Measurements from ENCODE around the gene NT5DC4.
"Not testable (repeated sequence)": the region's sequence is repeated elsewhere in the genome, so short reads cannot be mapped to it uniquely, and the experiment has no call there.

NT5DC4 gene

DNA sequence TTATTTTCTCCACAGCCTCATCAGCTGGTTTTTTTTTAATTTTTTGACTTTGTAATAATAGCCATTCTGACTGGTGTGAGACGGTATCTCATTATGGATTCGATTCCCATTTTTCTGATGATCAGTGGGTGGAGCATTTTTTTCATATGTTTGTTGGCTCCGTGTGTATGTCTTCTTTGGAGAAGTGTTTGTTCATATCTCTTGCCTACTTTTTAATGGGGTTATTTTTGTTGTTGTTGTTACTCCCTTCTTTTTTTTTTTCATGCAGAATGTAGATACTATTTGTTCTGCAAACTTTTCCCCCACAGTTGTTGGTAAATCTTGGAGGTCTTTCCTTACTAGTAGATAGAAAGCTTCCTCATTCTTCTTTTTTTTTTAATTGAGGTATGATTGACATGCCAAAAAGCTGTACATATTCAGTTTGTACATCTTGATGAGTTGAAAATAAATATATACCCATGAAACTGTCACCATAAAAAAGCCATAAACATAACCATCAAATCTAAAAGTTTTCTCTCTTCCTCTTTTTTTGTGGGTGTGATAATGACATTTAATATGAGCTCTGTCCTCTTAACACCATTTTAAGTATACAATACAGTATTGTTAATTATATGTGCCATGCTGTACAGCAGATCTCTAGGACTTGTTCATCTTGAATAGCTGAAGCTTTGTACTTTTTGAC lies 21.8 kb upstream of the NT5DC4 start:
- no peak for DNase-seq (ENCODE audit: low read depth)
- H3K4me3 ChIP-seq (ENCODE audit: low read depth, low read length), result no peak overlapping the region

DNA sequence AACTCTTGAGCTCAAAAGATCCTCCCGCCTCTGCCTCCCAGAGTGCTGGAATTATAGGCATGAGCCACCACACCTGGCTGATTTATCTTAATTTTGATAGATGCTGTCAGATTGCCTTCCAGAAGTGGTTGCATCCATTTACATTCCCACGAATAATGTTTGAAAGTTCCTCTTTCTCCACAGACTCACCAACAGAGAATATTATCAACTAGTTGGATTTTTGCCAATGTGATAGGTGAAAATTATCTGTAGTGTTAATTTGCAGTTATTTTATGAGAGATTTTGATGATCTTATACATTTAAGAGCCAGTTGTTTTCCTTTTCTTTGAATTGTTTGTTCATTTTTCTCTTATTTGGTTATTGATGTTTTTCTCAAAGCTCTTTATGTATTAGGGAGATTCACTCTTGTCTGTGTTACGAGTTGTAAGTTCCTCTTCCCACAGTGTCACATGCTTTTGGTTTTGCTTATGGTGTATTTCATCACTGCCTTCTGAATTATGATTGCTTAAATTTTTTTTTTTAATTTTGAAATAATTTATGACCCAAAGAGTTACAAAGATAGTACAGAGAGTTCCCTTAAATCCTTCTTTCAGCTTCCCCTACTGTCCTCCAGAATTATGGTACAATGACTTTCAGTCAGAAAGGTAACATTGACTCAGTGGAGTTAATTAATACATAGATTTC lies 20.7 kb upstream of the NT5DC4 start:
- DNase-seq (ENCODE audit: low read depth), result no peak
- no peak overlapping the region for H3K4me3 ChIP-seq (ENCODE audit: low read depth, low read length)

DNA sequence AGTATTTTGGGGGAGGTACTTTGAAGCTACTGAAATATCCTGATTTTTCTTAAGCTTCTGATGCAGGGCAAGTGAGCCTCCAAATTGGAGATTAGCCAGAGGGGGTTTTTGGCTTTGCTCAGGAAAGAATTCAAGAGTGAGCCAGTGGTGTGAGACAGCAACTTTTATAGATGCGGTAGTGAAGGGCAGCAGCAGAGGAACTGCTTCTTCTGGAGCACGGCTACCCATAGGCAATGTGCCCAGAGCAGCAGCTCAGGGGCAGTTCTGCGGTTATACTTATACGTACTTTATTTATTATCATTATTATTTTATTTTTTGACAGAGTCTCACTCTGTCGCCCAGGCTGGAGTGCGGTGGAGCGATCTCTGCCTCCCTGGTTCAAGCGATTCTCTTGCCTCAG lies 19.8 kb upstream of the NT5DC4 start:
- no peak for DNase-seq (ENCODE audit: low read depth)
- H3K4me3 ChIP-seq (ENCODE audit: low read depth, low read length), result no peak overlapping the region

DNA sequence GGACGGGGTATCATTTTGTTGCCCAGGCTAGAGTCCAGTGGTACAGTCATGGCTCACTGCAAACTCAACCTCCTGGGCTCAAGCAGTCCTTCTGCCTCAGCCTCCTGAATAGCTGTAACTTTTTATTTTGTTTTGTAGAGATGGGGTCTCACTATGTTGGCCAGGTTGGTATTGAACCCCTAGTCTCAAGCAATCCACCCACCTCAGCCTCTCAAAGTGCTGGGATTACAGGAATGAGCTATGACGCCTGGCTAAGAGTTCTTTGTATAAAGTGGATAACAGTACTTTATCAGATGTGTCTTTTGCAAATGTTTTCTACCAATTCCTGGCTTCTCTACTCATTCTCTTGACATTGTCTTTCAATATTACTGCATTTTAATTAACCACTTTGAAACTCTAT lies 17.1 kb upstream of the NT5DC4 start:
- H3K4me3 ChIP-seq (ENCODE audit: low read depth, low read length), result no peak overlapping the region
- DNase-seq (ENCODE audit: low read depth), result no peak

DNA sequence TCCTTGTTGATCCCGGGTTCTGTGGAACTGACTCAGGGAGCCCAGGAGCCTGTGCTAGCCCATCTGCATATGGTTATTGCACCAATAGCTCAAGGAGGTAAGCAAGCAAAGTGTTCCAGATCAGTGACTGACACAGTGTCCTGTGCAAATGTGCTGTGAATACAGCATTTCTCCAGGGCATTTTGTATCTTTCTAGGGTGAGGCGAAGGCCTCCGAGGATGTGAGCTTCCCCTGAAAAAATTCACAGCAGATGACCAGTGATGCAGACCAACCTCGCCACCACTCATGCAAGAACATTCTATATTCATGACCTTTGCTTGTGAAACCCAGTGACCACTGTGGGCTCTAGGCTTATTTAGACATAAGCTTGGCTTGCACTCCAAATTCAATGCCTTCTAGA lies 15.2 kb upstream of the NT5DC4 start:
- no peak for DNase-seq (ENCODE audit: low read depth)
- H3K4me3 ChIP-seq (ENCODE audit: low read depth, low read length), result no peak overlapping the region

DNA sequence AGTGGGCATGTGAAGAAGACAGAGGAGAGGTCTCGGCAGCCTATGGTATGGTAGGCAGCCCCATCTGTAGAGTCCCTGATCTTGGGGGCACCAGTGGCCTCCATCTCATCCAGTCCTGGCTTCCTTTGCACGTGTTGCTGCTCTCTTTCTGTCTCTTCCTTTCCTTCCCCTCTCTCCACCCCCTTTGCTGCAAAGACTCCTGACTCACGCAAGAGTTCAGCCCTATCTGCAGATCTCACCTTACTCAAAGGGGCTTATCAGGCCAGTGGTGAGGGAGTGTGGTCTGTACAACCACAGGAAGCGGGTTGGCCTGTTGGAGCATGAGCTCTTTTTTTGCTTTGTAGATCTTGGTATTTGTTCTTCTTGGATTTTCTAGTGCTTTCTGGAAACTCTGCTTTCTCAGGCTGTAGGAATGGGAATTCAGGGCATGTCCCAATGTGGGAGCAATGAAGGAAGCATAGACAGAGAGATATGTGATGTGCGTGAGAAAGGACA lies 14.6 kb upstream of the NT5DC4 start:
- no peak overlapping the region for H3K4me3 ChIP-seq (ENCODE audit: low read depth, low read length)
- no peak for DNase-seq (ENCODE audit: low read depth)

DNA sequence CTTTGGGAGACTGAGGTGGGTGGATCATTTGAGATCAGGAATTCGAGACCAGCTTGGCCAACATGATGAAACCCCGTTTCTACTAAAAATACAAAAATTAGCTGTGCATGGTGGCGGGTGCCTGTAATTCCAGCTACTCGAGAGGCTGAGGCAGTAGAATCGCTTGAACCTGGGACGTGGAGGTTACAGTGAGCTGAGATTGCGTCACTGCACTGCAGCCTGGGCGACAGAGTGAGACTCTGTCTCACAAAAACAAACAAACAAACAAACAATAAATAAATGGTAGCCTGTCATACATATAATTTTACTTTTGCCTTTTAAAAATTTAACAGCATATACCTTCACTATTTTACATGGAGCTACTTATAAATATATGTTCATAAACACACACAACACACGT lies 13.9 kb upstream of the NT5DC4 start:
- not testable (repeated sequence) for DNase-seq (ENCODE audit: low read depth); H3K4me3 ChIP-seq (ENCODE audit: low read depth, low read length)

DNA sequence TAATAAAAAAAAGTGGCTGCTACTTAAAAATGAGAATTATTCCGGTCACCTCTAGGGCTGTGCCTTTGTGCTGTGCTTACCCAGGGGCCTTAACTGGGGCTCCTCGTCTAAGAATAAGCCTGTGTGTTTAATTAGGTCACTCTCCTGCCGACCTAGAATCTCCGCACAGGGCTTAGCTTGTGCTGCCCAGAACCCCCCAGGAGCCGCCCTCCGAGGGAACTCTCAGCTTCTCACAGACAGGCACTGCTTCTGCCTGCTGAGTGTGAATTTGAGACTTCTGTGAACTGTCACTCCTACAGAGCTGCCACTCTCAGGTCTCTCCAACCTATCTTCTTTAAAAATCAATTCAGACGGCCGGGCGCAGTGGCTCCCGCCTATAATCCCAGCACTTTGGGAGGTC lies 11.9 kb upstream of the NT5DC4 start:
- no peak for DNase-seq (ENCODE audit: low read depth)
- no peak overlapping the region for H3K4me3 ChIP-seq (ENCODE audit: low read depth, low read length)

DNA sequence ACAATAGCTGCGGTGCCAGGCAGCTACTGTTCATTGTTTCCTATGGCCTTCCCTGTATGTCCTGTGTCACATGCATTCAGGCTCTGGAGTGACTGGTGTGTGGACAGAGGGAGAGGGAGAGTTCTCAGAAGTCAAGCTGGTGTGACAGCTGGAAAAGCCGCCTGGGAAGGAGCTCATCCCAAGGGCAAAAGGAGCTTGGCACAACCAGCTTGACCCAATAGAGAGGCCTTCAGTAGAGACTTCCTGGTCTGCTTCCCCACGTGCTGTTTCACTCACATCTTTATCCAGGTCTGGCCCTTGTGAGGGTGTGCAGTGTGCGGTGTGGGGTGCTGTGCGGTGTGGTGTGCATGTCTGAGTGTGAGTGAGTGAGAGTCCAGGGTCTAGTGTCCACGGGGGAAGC lies 11.1 kb upstream of the NT5DC4 start:
- H3K4me3 ChIP-seq (ENCODE audit: low read depth, low read length), result no peak overlapping the region
- DNase-seq (ENCODE audit: low read depth), result no peak

DNA sequence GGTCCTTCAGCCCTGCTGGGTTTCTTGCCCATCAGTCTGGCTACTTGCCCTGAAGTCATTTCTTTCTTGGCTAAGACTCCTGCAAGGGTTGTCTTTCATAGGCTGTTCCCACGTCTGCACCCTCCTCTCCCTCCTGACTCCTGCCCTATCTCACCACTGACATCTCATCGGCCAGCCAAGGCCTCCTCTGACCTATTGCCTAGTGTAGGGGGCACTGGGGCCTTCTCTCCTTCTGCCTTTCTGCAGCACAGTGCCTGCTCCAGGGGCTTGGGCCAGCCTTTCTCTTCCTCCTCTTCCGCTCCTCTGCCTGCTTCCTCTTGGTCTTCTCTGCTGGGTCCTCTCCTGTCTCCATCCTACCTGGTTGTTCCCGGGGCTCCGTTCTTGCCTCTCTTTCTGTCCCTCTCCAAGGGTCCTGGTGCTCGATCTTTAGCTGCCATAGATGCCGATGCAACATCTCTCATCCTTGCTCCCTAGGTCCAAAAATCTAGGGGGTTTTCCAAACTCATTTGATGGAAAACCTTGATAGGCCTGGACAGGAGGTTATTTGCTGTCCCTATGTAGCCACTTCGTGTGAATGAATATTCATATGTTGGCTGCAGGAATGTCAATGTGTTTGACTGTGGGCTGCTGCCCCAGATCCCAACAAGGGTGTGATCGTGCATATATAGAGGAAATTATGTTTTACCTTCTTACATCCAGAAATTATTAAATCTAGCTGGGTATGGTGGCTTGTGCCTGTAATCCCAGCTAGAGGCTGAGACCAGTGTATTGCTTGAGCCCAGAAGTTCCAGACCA lies 9.7 kb upstream of the NT5DC4 start:
- no peak overlapping the region for H3K4me3 ChIP-seq (ENCODE audit: low read depth, low read length)
- DNase-seq (ENCODE audit: low read depth), result no peak

DNA sequence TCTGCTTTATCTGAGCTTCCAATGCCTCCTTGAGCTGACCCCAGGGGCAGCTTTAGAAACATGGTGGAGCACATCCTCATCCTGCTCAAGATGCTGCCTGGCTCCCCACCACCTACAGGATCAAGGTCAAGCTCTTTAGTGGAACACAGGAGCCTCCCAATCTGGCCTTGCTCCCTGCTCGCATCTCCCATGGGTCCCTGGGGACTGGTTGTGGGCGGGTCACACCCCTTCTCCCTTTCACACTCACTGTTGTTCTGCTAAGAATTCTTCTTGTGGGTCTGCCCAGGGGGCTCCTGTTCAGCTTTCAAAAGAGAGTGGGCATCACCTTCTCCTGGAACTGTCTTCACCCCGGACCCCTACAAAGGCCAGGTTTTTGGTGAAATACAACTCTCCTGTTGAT lies 8.4 kb upstream of the NT5DC4 start:
- no peak overlapping the region for H3K4me3 ChIP-seq (ENCODE audit: low read depth, low read length)
- DNase-seq (ENCODE audit: low read depth), result no peak

DNA sequence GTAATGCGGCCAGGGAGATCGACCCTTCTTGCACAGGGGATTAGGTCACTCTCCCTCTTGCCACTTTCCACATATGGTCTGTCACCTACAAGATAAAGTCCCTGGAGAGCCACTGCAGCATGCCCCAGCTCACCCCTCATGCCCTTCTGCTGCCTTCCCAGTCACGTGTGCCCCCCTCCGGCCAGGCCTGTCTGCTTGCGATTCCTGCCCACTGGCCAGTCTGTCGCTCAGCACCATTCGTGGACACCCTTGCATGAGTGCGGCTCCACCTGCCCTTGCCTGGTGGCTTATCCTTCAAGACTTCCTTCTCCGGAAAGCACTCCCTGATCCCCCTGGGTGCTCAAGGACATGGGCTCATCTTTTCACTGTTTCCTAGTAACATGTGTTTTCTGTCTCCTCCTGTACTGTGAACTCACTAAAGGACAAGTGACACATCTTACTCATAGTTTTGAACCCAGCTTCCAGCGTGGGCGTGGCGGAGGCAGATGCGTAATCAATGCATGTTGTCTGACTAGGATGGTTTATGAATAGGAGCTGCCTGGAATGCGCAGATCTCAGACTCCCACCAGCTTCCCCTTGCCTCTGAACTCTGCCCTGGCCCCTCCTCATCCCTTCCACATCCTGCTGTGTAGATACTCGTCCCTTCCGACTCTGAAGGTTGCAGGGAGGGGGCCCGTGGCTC lies 7.8 kb upstream of the NT5DC4 start:
- no peak for DNase-seq (ENCODE audit: low read depth)
- no peak overlapping the region for H3K4me3 ChIP-seq (ENCODE audit: low read depth, low read length)

DNA sequence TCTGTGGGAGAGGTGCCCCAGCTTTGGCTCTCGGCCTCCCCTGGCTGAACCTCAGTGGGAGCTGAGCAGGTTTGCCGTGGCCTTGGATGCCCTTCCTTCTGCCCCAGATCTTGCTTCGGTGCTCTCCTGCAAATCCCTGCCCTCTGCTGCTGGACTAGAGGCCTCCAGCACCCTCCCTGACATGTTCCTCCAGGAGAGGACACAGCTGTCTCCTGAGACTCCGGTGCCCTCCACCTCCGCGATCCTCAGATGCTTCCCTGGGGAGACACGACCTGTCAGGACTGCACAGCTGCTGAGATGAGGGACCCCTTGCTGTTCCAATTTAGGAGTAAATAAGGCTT lies 7.3 kb upstream of the NT5DC4 start:
- no peak for DNase-seq (ENCODE audit: low read depth)
- no peak overlapping the region for H3K4me3 ChIP-seq (ENCODE audit: low read depth, low read length)

DNA sequence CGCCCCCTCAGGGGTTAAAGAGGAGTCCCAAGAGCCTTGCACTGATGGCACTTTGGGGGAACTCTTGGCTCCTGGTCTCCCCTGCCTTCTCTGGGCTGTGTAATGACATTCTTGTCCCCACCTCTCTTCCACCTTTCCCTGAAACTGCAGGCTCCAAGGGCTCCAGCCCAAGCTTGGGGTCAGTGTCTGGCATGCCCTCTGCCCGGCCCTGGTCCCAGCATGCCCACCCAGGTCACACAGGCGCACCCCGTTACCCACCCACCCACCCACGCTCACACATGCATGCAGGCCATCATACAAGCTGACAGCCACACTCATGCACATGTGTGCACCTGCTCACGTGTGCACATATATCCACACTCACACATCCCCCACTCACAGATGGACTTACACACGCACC lies 6.9 kb upstream of the NT5DC4 start:
- H3K4me3 ChIP-seq (ENCODE audit: low read depth, low read length), result no peak overlapping the region
- DNase-seq (ENCODE audit: low read depth), result no peak

DNA sequence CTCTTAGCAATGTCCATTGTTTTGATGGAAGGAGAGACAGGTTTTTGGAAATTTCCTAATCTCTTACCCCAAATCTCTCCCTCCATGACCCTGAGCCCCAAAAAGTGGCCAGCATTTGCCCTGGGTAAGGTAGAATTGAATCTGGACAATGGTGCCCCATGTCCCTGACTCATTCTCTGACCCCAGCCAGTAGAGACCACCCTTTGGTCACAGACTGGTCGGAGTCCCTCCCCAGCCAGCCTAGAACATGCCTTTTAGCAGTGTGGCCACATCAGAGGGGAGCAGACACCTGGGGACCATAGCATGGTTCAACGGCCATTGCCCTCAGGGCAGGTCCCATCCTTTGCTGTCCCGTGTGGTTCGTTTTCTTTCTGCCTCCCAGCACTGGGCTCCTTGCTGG lies 6.5 kb upstream of the NT5DC4 start:
- DNase-seq (ENCODE audit: low read depth), result no peak
- H3K4me3 ChIP-seq (ENCODE audit: low read depth, low read length), result no peak overlapping the region

DNA sequence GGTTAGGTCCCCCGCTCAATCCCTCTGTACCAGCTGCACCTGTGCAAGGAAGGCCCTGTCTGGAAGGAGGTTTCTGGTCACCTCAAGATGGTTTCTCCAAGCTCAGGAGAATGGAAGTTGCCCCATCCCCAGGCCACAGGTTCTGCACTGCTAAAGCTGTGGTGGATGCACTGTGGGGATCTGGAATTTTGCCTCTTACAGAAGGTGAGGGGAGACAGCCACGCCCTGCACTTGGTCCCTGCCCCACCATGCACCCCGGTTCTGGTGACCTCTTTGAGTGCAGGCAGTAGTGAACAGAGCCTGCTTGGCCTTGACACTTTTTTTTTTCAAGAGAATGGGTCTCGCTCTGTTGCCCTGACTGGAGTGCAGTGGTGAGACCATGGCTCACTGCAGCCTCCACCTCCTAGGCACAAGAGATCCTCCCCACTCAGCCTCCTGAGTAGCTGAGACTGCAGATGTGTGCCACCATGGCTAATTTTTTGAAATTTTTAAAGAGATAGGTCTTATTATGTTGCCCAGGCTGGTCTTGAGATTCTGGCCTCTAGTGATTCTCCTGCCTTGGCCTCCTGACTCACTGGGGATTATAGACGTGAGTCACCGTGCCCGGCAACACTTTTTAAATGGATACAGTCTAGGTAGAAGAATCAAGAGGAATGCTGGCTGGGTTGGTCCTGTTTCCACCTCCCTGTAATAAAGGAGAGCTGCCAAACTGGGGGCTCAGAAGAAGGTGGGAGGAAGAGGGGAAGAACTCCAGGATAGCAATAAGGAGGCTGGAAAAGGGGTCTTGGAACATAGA lies 5.8 kb upstream of the NT5DC4 start:
- no peak overlapping the region for H3K4me3 ChIP-seq (ENCODE audit: low read depth, low read length)
- DNase-seq (ENCODE audit: low read depth), result no peak

DNA sequence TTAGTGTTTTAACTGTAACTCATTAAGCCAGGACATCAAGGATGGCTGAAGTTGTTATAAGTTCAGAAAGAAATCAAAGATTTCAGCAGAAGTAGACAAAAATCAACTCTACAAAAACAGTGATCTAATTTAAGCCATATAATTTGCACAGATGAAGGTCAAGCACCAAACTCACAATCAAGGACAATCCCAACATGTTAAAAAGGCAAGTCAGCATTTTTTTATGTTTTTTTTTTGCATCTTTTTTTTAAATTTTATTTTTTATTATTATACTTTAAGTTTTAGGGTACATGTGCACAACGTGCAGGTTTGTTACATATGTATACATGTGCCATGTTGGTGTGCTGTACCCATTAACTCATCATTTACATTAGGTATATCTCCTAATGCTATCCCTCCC lies 4.7 kb upstream of the NT5DC4 start:
- not testable (repeated sequence) for DNase-seq (ENCODE audit: low read depth)

DNA sequence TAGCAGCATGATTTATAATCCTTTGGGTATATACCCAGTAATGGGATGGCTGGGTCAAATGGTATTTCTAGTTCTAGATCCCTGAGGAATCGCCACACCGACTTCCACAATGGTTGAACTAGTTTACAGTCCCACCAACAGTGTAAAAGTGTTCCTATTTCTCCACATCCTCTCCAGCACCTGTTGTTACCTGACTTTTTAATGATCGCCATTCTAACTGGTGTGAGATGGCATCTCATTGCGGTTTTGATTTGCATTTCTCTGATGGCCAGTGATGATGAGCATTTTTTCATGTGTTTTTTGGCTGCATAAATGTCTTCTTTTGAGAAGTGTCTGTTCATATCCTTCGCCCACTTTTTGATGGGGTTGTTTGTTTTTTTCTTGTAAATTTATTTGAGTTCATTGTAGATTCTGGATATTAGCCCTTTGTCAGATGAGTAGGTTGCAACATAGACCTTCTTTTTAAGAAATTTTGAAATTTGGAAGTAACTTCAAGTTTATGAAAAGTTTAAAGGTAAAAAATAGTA lies 3.9 kb upstream of the NT5DC4 start:
- not testable (repeated sequence) for DNase-seq (ENCODE audit: low read depth); H3K4me3 ChIP-seq (ENCODE audit: low read depth, low read length)

More for the DNA sequence above, 4.7 kb upstream of the NT5DC4 start:
- not testable (repeated sequence) for H3K4me3 ChIP-seq (ENCODE audit: low read depth, low read length)

DNA sequence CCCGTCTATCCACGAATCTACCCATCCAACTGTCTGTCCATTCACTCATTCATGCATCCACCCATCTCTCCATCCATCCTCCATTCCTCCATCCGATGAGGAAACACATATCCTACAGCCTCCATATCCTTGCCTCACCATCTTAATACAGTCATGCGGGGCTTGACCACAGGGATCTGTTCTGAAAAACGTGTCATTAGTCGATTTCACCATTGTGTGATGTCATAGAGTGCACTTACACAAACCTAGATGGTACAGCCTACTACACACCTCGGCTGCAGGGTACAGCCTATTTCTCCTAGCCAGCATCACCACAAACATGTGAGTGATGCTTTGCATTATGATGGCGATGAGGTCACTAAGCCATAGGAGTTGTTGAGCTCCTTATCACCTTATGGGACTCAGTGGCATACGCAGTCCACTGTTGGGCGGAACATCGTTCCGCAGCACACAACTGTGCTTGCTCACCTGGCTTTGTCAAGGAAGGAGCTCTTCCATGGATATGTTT lies 1.9 kb upstream of the NT5DC4 start:
- no peak overlapping the region for H3K4me3 ChIP-seq (ENCODE audit: low read depth, low read length)
- no peak for DNase-seq (ENCODE audit: low read depth)

All from skeletal muscle cell (primary cell).